Stimulated activated CD4-positive, alpha-beta T cell treated with anti-CD3 and anti-CD28 coated beads, Interleukin-12 subunit alpha, Interleukin-12 subunit beta, amount 100 ng/mL, for 48 hours (primary cell): ENCODE measurements around the gene USP10.
A peak's percentile ranks its signal among the peaks of the same experiment; 100 is the strongest.

ENCODE experiments used
- DNase-seq, 3 donors: peaks; one replicate each; pipeline ENCODE4 v3.0.0-alpha.2; 2020; ENCODE audit warnings: low read depth in 2 of 3, low spot score in 1 of 3

Gene USP10

GRCh38 chr16:84699712-84700445 lies at the start of gene USP10:
Gene USP10 (plus strand): TSS chr16:84700000. CDS start chr16:84700091, 91 bp downstream.
- DNase-seq: peak; percentile 59 to 71 (median 63)

DNA sequence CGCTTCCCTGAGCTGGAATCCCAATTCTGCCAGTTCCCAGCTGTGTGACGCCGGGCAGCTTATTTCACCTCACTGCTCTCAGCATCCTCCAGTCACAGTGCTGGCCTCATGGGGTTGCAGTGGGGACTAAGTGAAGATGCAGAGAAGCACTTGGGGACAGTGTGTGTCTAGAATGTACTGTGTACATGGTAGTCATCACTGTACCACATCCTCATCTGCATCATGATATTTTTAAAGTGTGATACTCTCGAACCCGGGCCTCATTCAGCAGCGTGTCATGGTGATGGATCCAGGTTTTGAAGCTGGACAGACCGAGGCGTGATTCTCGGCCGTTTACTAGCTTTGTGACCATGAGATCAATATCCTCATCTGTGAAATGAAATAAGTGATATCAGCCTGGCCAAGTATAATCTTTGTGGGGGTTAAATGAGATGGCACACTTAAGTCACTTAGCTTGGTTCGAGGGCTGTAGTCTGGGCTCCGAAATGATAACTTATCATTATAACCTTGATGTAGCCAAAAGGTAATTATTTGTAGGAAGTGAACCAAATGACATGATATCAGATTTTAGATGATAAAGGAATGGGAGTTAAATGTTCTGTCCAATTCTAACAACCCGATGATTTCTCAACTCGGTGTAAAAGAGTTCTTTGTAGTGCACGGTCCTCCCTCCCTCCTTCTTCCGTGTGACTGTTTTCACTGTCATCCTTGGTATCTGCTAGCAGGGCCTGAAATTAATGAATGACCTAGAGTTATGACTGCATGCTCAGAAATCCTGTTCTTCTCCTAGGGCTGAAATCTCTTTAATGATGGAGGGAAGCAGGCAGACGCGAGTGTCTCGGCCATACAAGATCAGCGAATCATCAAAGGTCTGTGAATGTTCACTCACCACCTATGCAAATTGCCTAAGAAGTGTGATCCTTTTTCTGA lies 49.5 kb upstream of the USP10 start:
- no peak for DNase-seq

- no peak for DNase-seq
Measured at GRCh38 chr16:84652566-84652965, 47.2 kb upstream of the USP10 start.

GRCh38 chr16:84654238-84654637 lies 45.6 kb upstream of the USP10 start:
- no peak for DNase-seq

DNA sequence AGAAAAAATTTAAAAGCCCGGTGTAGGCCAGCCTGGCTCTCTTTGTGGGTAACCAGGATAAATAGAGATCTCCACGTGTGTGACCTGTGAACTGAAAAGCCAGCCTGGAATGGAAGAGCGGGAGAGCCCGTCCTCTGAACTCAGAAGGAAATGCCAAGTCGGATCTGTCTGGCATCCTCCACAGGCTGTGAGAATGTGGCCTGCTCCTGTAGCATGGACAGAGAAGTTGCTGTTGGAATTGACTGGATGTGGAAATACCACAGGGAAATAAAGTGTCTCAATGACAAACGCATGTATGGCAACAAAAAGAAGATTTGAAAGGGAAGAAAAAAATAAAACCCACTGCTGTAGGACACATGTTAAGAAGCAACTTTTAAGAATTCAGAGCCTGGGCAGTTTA lies 44.8 kb upstream of the USP10 start:
- DNase-seq: no peak

- no peak for DNase-seq
Measured at GRCh38 chr16:84656649-84657048, 43.2 kb upstream of the USP10 start.

DNA sequence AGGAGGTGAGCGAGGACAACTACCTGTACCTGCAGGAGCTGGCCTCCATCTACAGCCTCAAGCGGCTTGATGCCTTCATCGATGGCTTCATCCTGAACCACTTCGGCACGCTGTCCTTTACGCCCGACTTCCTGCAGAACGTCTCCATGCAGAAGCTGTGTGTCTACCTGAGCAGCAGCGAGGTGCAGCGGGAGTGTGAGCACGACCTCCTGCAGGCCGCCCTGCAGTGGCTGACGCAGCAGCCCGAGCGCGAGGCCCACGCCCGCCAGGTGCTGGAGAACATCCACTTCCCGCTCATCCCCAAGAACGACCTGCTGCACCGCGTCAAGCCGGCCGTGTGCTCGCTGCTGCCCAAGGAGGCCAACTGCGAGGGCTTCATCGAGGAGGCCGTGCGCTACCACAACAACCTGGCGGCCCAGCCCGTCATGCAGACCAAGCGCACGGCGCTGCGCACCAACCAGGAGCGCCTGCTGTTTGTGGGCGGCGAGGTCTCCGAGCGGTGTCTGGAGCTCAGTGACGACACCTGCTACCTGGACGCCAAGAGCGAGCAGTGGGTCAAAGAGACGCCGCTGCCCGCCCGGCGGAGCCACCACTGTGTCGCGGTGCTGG lies 42.5 kb upstream of the USP10 start:
- DNase-seq: no peak

- DNase-seq: no peak
Measured at GRCh38 chr16:84658690-84659089, 41.1 kb upstream of the USP10 start.

- no peak for DNase-seq
Measured at GRCh38 chr16:84659656-84660300, 40.0 kb upstream of the USP10 start.

DNA sequence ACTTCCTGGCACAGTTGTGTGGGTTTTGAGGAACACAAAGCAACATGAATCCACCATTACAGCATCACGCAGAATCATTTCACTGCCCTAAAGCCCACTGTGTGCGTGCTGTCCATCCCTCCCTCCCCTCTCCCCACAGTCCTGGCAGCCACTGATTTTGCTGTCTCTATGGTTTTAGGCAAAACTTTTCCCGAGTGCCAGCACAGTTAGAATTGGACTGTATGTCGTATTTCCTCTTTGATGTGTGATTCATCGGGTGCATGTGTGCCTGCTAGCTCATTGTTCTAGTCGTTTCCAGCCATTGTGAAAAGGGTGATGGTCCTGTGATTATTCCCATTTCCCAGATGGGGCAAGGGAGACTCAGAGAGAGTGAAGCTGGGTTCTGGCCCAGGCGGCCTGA lies 38.8 kb upstream of the USP10 start:
- no peak for DNase-seq

DNA sequence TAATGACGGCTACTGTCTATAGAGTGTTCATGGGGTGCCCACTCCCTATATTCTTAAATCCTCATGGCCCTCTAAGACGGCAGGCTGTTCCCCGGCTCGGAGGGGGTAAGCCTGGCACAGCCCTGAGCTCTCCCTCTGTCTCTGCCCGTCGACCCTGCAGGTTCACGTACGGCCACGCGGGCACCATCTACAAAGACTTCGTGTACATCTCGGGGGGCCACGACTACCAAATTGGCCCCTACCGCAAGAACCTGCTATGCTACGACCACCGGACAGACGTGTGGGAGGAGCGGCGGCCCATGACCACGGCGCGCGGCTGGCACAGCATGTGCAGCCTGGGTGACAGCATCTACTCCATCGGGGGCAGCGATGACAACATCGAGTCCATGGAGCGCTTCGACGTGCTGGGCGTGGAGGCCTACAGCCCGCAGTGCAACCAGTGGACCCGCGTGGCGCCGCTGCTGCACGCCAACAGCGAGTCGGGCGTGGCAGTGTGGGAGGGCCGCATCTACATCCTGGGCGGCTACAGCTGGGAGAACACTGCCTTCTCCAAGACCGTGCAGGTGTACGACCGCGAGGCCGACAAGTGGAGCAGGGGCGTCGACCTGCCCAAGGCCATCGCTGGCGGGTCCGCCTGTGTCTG lies 38.3 kb upstream of the USP10 start:
- no peak for DNase-seq

- DNase-seq: no peak
Measured at GRCh38 chr16:84662471-84662870, 37.3 kb upstream of the USP10 start.

GRCh38 chr16:84663433-84664101 lies 36.2 kb upstream of the USP10 start:
- DNase-seq: no peak

DNA sequence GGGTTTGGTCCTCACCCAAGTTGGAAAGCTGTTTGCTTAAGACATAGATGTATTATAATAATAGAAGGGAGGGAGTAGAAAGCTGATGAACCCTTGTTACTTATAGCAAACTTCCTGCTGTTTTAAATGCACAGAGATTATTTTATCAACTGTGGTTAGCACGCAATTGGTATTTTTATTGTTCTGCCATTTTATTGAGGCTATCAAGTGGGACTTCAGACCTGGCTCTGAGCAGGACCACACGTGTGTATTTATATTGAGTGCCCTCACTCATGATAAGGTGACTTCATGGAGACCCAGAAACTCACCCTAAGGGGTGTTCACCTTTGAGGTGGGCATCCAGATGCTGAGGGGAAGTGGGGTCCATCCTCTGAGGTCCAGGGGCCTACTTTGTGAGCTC lies 34.4 kb upstream of the USP10 start:
- DNase-seq: no peak

DNA sequence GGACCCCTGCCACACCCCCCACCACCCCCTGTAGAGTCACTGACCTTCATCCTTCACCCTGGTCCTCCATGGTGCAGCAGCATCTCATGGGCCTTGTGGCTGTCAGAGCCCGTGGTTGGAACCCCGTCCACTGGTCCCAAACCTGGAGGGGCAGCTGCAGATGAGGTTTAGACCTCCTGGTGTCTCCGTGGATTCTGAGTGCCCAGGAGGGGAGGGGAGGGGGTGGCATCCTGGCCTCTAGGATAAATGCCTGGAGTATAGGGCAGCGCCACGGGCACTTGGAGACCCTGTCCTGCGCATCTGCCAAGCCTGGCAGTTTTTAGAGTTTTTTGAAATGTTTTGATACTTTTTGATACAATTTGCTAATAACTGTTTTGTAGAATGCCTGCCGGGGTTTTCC lies 34.0 kb upstream of the USP10 start:
- DNase-seq: no peak

- DNase-seq: no peak
Measured at GRCh38 chr16:84667600-84668309, 32.0 kb upstream of the USP10 start.

- DNase-seq: no peak
Measured at GRCh38 chr16:84670063-84670462, 29.7 kb upstream of the USP10 start.

GRCh38 chr16:84672276-84673202 lies 27.3 kb upstream of the USP10 start:
- DNase-seq: peak; percentile 66 to 84 (median 73)

DNA sequence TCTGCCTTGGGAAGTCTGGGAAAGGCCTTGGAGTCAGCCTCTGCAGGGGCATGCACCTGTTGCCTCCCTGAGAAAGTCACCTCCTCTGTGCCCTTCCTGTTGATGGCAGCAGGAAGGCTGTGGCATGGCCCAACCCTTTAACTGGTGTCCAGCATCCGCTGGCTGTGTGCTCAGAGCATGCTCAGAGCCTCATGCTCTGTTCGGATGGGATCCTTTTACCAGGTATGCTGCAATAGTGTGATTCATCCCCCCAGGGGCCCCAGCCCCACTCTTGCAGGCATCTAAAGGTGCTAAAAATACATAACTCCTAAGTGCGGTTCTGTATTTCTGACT lies 26.6 kb upstream of the USP10 start:
- DNase-seq: no peak
